ENCODE results near the gene TSPO.
A peak's percentile ranks its signal among the peaks of the same experiment; 100 is the strongest.

TSPO gene

GRCh38 chr22:43153899-43154298, 2.5 kb downstream of the TSPO start:
- no peak for TF ChIP-seq CTCF (conservative IDR thresholded peaks at IDR 0.05; ENCODE audit: control insufficient read depth, insufficient read depth, low read depth, low read length)
- DNase-seq (ENCODE audit: low read depth) = peak; percentile 43
- peak overlapping the region; percentile 25 for H3K4me3 ChIP-seq (ENCODE audit: control insufficient read depth, low read depth, low read length)

GRCh38 chr22:43154887-43155536, 3.7 kb downstream of the TSPO start:
- DNase-seq (ENCODE audit: low read depth) = no peak
- no peak overlapping the region for H3K4me3 ChIP-seq (ENCODE audit: control insufficient read depth, low read depth, low read length)
- TF ChIP-seq CTCF (conservative IDR thresholded peaks at IDR 0.05; ENCODE audit: control insufficient read depth, insufficient read depth, low read depth, low read length) = no peak

GRCh38 chr22:43155789-43156188, 4.4 kb downstream of the TSPO start:
- DNase-seq (ENCODE audit: low read depth) = peak; percentile 35
- no peak for TF ChIP-seq CTCF (conservative IDR thresholded peaks at IDR 0.05; ENCODE audit: control insufficient read depth, insufficient read depth, low read depth, low read length)
- no peak overlapping the region for H3K4me3 ChIP-seq (ENCODE audit: control insufficient read depth, low read depth, low read length)

GRCh38 chr22:43156413-43156812, 5.1 kb downstream of the TSPO start:
- H3K4me3 ChIP-seq (ENCODE audit: control insufficient read depth, low read depth, low read length) = no peak overlapping the region
- TF ChIP-seq CTCF (conservative IDR thresholded peaks at IDR 0.05; ENCODE audit: control insufficient read depth, insufficient read depth, low read depth, low read length) = no peak
- no peak for DNase-seq (ENCODE audit: low read depth)

- no peak overlapping the region for H3K4me3 ChIP-seq (ENCODE audit: control insufficient read depth, low read depth, low read length)
- no peak for TF ChIP-seq CTCF (conservative IDR thresholded peaks at IDR 0.05; ENCODE audit: control insufficient read depth, insufficient read depth, low read depth, low read length)
- DNase-seq (ENCODE audit: low read depth) = no peak
Measured at GRCh38 chr22:43157874-43158546, 6.7 kb downstream of the TSPO start.

GRCh38 chr22:43158778-43159483, 7.6 kb downstream of the TSPO start:
- DNase-seq (ENCODE audit: low read depth) = no peak
- no peak overlapping the region for H3K4me3 ChIP-seq (ENCODE audit: control insufficient read depth, low read depth, low read length)
- TF ChIP-seq CTCF (conservative IDR thresholded peaks at IDR 0.05; ENCODE audit: control insufficient read depth, insufficient read depth, low read depth, low read length) = no peak
